Measurements from ENCODE around the gene IFNE.

The IFNE gene

GRCh38 chr9:21482213-21482612, at the start of gene IFNE:
IFNE (minus strand) TSS chr9:21482313; CDS start chr9:21481694, 619 bp downstream.
- DNase-seq (ENCODE audit: low read depth in 1 of 2, low spot score in 1 of 2), result no peak

GRCh38 chr9:21528123-21528808, 46.2 kb upstream of the IFNE start:
- DNase-seq (ENCODE audit: low read depth in 1 of 2, low spot score in 1 of 2), result no peak

GRCh38 chr9:21527579-21527978, 45.5 kb upstream of the IFNE start:
- no peak for DNase-seq (ENCODE audit: low read depth in 1 of 2, low spot score in 1 of 2)

- no peak for DNase-seq (ENCODE audit: low read depth in 1 of 2, low spot score in 1 of 2)
Observed at GRCh38 chr9:21525174-21525573, 43.1 kb upstream of the IFNE start.

- no peak for DNase-seq (ENCODE audit: low read depth in 1 of 2, low spot score in 1 of 2)
Observed at GRCh38 chr9:21524099-21524830, 42.2 kb upstream of the IFNE start.

- DNase-seq (ENCODE audit: low read depth in 1 of 2, low spot score in 1 of 2), result no peak
Observed at GRCh38 chr9:21523021-21524014, 41.2 kb upstream of the IFNE start.

- no peak for DNase-seq (ENCODE audit: low read depth in 1 of 2, low spot score in 1 of 2)
Observed at GRCh38 chr9:21522348-21522747, 40.2 kb upstream of the IFNE start.

- DNase-seq (ENCODE audit: low read depth in 1 of 2, low spot score in 1 of 2), result no peak
Observed at GRCh38 chr9:21521448-21521847, 39.3 kb upstream of the IFNE start.

GRCh38 chr9:21520501-21521228, 38.6 kb upstream of the IFNE start:
- DNase-seq (ENCODE audit: low read depth in 1 of 2, low spot score in 1 of 2), result no peak

GRCh38 chr9:21519855-21520434, 37.8 kb upstream of the IFNE start:
- no peak for DNase-seq (ENCODE audit: low read depth in 1 of 2, low spot score in 1 of 2)

GRCh38 chr9:21516796-21517195, 34.7 kb upstream of the IFNE start:
- DNase-seq (ENCODE audit: low read depth in 1 of 2, low spot score in 1 of 2), result no peak

GRCh38 chr9:21513431-21513830, 31.3 kb upstream of the IFNE start:
- DNase-seq (ENCODE audit: low read depth in 1 of 2, low spot score in 1 of 2), result no peak

- no peak for DNase-seq (ENCODE audit: low read depth in 1 of 2, low spot score in 1 of 2)
Observed at GRCh38 chr9:21510806-21511205, 28.7 kb upstream of the IFNE start.

GRCh38 chr9:21507483-21507790, 25.3 kb upstream of the IFNE start:
- no peak for DNase-seq (ENCODE audit: low read depth in 1 of 2, low spot score in 1 of 2)

- no peak for DNase-seq (ENCODE audit: low read depth in 1 of 2, low spot score in 1 of 2)
Observed at GRCh38 chr9:21506626-21507482, 24.7 kb upstream of the IFNE start.

GRCh38 chr9:21505425-21506179, 23.5 kb upstream of the IFNE start:
- no peak for DNase-seq (ENCODE audit: low read depth in 1 of 2, low spot score in 1 of 2)

- no peak for DNase-seq (ENCODE audit: low read depth in 1 of 2, low spot score in 1 of 2)
Observed at GRCh38 chr9:21504894-21505293, 22.8 kb upstream of the IFNE start.

- DNase-seq (ENCODE audit: low read depth in 1 of 2, low spot score in 1 of 2), result no peak
Observed at GRCh38 chr9:21504113-21504512, 22.0 kb upstream of the IFNE start.

- DNase-seq (ENCODE audit: low read depth in 1 of 2, low spot score in 1 of 2), result no peak
Observed at GRCh38 chr9:21502586-21502985, 20.5 kb upstream of the IFNE start.

Measured in stimulated activated CD4-positive, alpha-beta T cell treated with anti-CD3 and anti-CD28 coated beads, Interleukin-15, amount 100 ng/mL, for 1 hour (primary cell).